OCI-LY1 (cell line): ENCODE results near the gene DMKN.

Source experiments
- H2AFZ ChIP-seq: fragments of 200-600 bp; sonication (generic), shearing (Covaris generic); 2 replicates; pipeline ENCODE4 v1.6.0; 2014; ENCODE audit warnings: antibody characterized with exemption, mild to moderate bottlenecking, low read length
- H3F3A ChIP-seq: fragments of 200-600 bp; sonication (generic), shearing (Covaris generic); 2 replicates; pipeline ENCODE4 v1.6.0; 2014; ENCODE audit warnings: mild to moderate bottlenecking, antibody characterized with exemption, low read length, moderate library complexity; ENCODE audit not compliant: insufficient read depth
- H3K27ac ChIP-seq: fragments of 200-600 bp; sonication (generic); 2 replicates; pipeline ENCODE4 v1.5.1; 2014; ENCODE audit warnings: low read length, mixed run types, mild to moderate bottlenecking, low read depth; ENCODE audit not compliant: poor library complexity, severe bottlenecking
- H3K27me3 ChIP-seq: fragments of 200-600 bp; sonication (generic); 2 replicates; pipeline ENCODE4 v1.6.0; 2014; ENCODE audit warnings: antibody characterized with exemption, mild to moderate bottlenecking, low read length, moderate library complexity; ENCODE audit not compliant: insufficient read depth
- H3K36me3 ChIP-seq: fragments of 200-600 bp; sonication (generic); 2 replicates; pipeline ENCODE4 v1.6.1; 2014; ENCODE audit warnings: mild to moderate bottlenecking, antibody characterized with exemption, low read length, moderate library complexity, mixed read lengths; ENCODE audit not compliant: insufficient read depth
- H3K4me1 ChIP-seq: fragments of 200-600 bp; sonication (generic); 2 replicates; pipeline ENCODE4 v1.5.1; 2014; ENCODE audit warnings: mild to moderate bottlenecking, low read length, moderate library complexity; ENCODE audit not compliant: insufficient read depth, severe bottlenecking
- H3K4me2 ChIP-seq: fragments of 200-600 bp; sonication (generic), shearing (Covaris generic); 2 replicates; pipeline ENCODE4 v1.6.1; 2014; ENCODE audit warnings: low read length
- H3K4me3 ChIP-seq: fragments of 200-600 bp; sonication (generic); 2 replicates; pipeline ENCODE4 v1.5.1; 2014; ENCODE audit warnings: low read length, low read depth, mild to moderate bottlenecking, mixed read lengths; ENCODE audit not compliant: poor library complexity, severe bottlenecking
- H3K79me2 ChIP-seq: fragments of 200-600 bp; shearing (Covaris generic); 2 replicates; pipeline ENCODE4 v1.6.1; 2016; ENCODE audit warnings: mixed run types, low read length, mixed read lengths; ENCODE audit not compliant: insufficient read depth
- H3K9ac ChIP-seq: fragments of 200-600 bp; sonication (generic), shearing (Covaris generic); 2 replicates; pipeline ENCODE4 v1.6.1; 2014; ENCODE audit warnings: mild to moderate bottlenecking, low read length, mixed read lengths
- H3K9me2 ChIP-seq: fragments of 200-600 bp; sonication (generic), shearing (Covaris generic); 2 replicates; pipeline ENCODE4 v1.6.1; 2014; ENCODE audit warnings: low read depth, mild to moderate bottlenecking, low read length, mixed read lengths
- H3K9me3 ChIP-seq: fragments of 200-600 bp; shearing (Covaris generic); 2 replicates; pipeline ENCODE4 v1.6.1; 2014; ENCODE audit warnings: low read length, mixed read lengths
- H4K20me1 ChIP-seq: fragments of 200-600 bp; sonication (generic), shearing (Covaris generic); 2 replicates; pipeline ENCODE4 v1.6.0; 2016; ENCODE audit warnings: mild to moderate bottlenecking, low read length; ENCODE audit not compliant: insufficient read depth
- EZH2 ChIP-seq: fragments of 200-600 bp; sonication (generic), shearing (Covaris generic); IDR thresholded peaks from 2 replicates; pipeline ENCODE4 v1.8.0; 2017; ENCODE audit warnings: borderline replicate concordance, mixed run types, mild to moderate bottlenecking, antibody characterized with exemption, low read length, moderate library complexity, mixed read lengths
- TF ChIP-seq, protein P1 (sequence below): fragments of 200-600 bp; sonication (generic), shearing (Covaris generic); IDR thresholded peaks from 2 replicates; pipeline ENCODE4 v1.5.1; 2017; ENCODE audit warnings: mild to moderate bottlenecking, antibody characterized with exemption, low read length, moderate library complexity, mixed read lengths

Gene DMKN

DNA sequence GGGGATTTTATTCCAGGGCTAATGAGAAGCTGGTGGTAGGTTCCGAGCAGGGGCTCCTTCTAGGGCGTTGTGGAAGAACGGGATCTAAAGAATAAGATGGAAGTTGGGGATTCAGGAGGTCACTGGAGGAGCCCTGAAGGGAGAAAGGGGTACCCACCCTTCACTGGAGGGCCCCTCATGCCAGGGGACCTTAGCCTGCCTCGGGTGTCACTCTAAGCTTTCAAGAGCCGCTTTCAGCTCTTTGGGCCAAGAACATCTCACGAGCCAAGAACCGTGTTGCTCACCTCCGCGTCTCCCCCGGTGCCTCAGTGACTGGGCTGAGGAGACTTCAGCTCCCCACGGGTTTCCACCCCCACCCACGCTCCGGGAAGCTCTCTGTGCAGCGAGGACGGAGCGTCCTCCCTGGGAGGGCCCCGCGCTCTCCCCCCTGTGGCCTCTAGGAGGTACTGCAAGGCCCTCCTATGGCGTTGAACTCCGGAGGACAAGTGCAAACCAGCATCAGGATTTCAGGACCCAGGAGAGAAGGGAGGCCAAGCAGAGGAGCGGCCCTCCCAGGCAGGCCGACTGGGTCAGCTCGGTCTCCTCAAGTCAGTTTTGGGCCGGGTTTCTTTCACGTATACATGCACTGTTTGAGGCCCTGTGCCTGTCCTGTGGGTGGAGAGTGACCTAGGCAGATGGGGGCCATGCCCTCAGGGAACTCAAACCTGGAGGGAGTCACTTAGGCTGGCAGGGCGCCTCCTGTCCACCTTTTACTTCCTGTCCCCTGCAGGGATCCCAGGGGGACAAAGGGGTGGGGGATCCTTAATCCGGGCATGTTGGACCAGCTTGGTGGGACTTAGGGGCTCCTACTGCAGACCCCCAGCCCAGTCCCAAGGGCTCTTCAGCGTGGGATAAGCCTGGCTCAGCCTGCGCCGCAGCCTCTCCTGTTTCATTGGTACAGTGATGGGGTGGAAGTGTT is 18.1 kb downstream of the DMKN start:
- Histone ChIP-seq H3K9ac (no peak overlapping the region), H3K9me2 (no peaks in the 10 kb centered on the region), H3F3A (no peaks in the 10 kb centered on the region), H3K4me2 (no peak overlapping the region), H3K4me1 (no peaks in the 10 kb centered on the region), H3K4me3 (no peak overlapping the region), H3K9me3 (no peaks in the 10 kb centered on the region), H3K79me2 (no peaks in the 10 kb centered on the region), H3K27me3 (peaks cover 21% of the 10 kb centered on the region), H3K27ac (no peak overlapping the region), H4K20me1 (no peaks in the 10 kb centered on the region), H2AFZ (no peak overlapping the region), H3K36me3 (no peaks in the 10 kb centered on the region)
- TF ChIP-seq, protein P1, sequence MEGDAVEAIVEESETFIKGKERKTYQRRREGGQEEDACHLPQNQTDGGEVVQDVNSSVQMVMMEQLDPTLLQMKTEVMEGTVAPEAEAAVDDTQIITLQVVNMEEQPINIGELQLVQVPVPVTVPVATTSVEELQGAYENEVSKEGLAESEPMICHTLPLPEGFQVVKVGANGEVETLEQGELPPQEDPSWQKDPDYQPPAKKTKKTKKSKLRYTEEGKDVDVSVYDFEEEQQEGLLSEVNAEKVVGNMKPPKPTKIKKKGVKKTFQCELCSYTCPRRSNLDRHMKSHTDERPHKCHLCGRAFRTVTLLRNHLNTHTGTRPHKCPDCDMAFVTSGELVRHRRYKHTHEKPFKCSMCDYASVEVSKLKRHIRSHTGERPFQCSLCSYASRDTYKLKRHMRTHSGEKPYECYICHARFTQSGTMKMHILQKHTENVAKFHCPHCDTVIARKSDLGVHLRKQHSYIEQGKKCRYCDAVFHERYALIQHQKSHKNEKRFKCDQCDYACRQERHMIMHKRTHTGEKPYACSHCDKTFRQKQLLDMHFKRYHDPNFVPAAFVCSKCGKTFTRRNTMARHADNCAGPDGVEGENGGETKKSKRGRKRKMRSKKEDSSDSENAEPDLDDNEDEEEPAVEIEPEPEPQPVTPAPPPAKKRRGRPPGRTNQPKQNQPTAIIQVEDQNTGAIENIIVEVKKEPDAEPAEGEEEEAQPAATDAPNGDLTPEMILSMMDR: peak; percentile 87
- no peak for TF ChIP-seq EZH2

DNA sequence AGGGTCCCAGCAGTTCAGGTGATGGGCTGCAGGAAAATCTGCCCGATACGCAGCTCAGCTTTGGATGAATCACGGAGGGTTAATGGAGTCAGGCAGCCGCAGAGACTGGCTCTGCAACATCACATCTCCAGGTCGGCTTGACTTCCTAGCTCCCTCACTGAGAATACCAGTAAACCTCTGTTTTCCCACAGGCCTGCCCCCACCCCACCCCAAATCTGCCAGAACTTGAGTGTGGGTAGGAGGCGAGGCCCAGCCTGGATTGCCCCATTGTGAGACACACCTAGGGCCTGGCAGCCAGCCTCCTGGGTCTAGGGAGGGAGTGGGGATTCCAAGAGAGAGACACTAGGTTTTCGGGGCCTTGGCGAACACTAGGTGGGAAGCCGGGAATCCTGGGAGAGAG is 19.5 kb downstream of the DMKN start:
- Histone ChIP-seq H3K27me3 (peaks cover 21% of the 10 kb centered on the region), H3K79me2 (no peaks in the 10 kb centered on the region), H3K27ac (no peak overlapping the region), H3K9ac (no peak overlapping the region), H3K4me3 (no peak overlapping the region), H3K36me3 (no peaks in the 10 kb centered on the region), H3K4me2 (no peak overlapping the region), H3F3A (no peaks in the 10 kb centered on the region), H4K20me1 (no peaks in the 10 kb centered on the region), H3K4me1 (no peaks in the 10 kb centered on the region), H3K9me2 (no peaks in the 10 kb centered on the region), H3K9me3 (no peaks in the 10 kb centered on the region), H2AFZ (no peak overlapping the region)
- TF ChIP-seq, protein P1: no peak
- TF ChIP-seq EZH2: no peak

DNA sequence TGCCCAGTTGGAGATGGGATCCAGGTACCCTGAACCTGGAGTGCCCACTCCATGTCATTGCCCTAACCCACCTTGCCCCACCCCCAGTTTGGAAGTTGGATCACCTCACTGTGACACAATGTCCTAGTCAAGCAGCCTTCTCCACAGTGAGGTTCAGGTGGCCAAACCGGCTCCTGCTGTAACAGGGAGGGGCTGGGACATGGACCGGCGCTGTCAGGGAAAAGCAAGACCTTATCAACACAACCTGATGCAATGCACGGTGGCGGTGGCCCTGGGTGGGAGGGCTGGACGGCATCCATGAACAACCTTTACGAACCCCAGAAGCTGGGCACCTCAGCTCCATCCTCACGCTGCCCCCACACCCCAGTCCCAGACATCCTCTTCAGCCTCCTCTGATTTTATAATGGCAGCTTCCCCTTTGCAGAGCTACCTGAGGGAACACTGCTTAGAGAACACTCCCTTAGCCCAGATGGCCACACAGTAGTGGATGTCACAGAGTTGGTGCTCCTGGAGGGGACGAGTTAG is 21.6 kb downstream of the DMKN start:
- no peaks in the 10 kb centered on the region for H3K36me3 ChIP-seq
- no peak overlapping the region for H3K9ac ChIP-seq
- H2AFZ ChIP-seq: no peak overlapping the region
- H3K4me2 ChIP-seq: no peak overlapping the region
- no peaks in the 10 kb centered on the region for H3K79me2 ChIP-seq
- no peaks in the 10 kb centered on the region for H3K9me2 ChIP-seq
- TF ChIP-seq EZH2: no peak
- TF ChIP-seq, protein P1: no peak
- no peak overlapping the region for H3K4me3 ChIP-seq
- H3K27me3 ChIP-seq: peaks cover 13% of the 10 kb centered on the region
- no peak overlapping the region for H3K27ac ChIP-seq
- no peaks in the 10 kb centered on the region for H3K4me1 ChIP-seq
- no peaks in the 10 kb centered on the region for H4K20me1 ChIP-seq
- H3F3A ChIP-seq: no peaks in the 10 kb centered on the region
- H3K9me3 ChIP-seq: no peaks in the 10 kb centered on the region
